HFFc6 (cell line): ENCODE results near the gene FRMD4A. TPM values are rescaled to one million over a fixed set of nuclear protein-coding genes. Genes with fewer than 3 reads are reported as not detected.

Source experiments
- DNase-seq: peaks from one replicate; pipeline ENCODE4 v3.0.0-alpha.2; 2018
- H3K27ac Mint-ChIP-seq: 2 replicates; pipeline ENCODE4 v1.8.0; 2020; ENCODE audit warnings: mild to moderate bottlenecking, mixed read lengths
- H3K27me3 Mint-ChIP-seq: 2 replicates; pipeline ENCODE4 v1.8.0; 2021; ENCODE audit warnings: mild to moderate bottlenecking, moderate library complexity, mixed read lengths; ENCODE audit not compliant: insufficient read depth
- H3K36me3 Mint-ChIP-seq: 2 replicates; pipeline ENCODE4 v1.8.0; 2021; ENCODE audit warnings: low read depth, mixed read lengths
- H3K4me1 Mint-ChIP-seq: 2 replicates; pipeline ENCODE4 v1.8.0; 2020; ENCODE audit warnings: low read depth, mixed read lengths
- H3K4me3 Mint-ChIP-seq: 2 replicates; pipeline ENCODE4 v1.8.0; 2020; ENCODE audit warnings: mild to moderate bottlenecking, moderate library complexity, mixed read lengths
- H3K9me3 Mint-ChIP-seq: 2 replicates; pipeline ENCODE4 v1.8.0; 2020; ENCODE audit warnings: mild to moderate bottlenecking, mixed read lengths
- long read RNA-seq: library from polyadenylated mRNA; unstranded; transcript quantifications from one replicate; pipeline ENCODE4 v2.0.0, GENCODE V29; 2019
- total RNA-seq, 6 experiments: library from RNA; stranded (reverse); fragmentation: NEBNext Ultra II Directional; extraction: Animal tissue kit (Norgen Biotek cat#: 25700); gene quantifications; 2 replicates in 1 of 6; 3 replicates in 5 of 6; pipeline ENCODE4 v1.2.3, GENCODE V29; 2021
- TF ChIP-seq, protein P1 (sequence below): fragments of 200-600 bp; sonication (generic); IDR thresholded peaks from 2 replicates; pipeline ENCODE4 v1.5.0; 2021; ENCODE audit warnings: antibody characterized with exemption, mild to moderate bottlenecking

The FRMD4A gene
- total RNA-seq, result 100 to 1,000 TPM in 2 of 6 experiments, 10 to 100 TPM in 4; 76.7 to 117 (median 92.3) TPM
- long read RNA-seq, transcript FRMD4A-209 (3 exons, 1,287 nt), result major isoform, 5 of 35 reads
- long read RNA-seq, partial matches to known transcripts, result 7 of 35 reads
- long read RNA-seq, other reads (novel, unspliced or antisense), result 22 of 35 reads

DNA sequence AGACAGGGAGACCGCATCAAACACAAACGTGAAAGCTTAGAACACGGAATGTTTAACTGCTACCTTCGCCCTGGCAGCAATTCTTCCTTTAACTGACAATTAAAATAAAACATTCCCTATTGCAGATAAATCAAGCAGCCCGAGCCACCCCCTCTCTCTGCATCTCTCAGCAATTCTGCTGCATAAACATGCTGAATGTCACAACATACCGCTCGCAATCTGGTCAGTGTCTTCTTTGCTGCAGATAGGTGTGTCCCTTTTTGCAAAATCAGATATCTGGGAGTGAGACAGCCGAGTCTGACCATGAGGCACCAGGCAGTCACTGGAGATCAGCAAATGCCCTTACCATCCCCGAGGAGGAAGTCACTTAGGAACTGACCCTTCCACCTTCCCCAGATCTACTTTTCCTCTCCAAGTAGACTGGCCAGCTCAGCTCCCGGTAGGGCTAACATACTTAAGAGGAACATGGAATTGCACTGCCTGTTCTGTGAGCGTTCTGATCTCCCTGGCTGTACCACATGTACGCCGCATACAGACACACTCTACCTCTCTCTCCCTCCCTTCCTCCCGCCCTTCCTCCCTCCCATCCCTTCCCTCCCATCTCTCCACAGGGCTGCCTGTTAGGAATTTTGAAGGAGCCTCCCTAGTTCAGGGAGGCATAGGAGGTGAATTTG is at the start of gene FRMD4A:
TSS of gene FRMD4A (minus strand) at position 537 of the 674 bp plus-strand sequence.
- Mint-ChIP-seq H3K27me3 (peaks cover 42% of the 10 kb centered on the region), H3K4me3 (no peak within 1 kb of the TSS), H3K36me3 (no peaks in the 10 kb centered on the region), H3K9me3 (no peaks in the 10 kb centered on the region), H3K27ac (no peak within 1 kb of the TSS), H3K4me1 (no peaks in the 10 kb centered on the region)
- no peak for DNase-seq
- TF ChIP-seq, protein P1, sequence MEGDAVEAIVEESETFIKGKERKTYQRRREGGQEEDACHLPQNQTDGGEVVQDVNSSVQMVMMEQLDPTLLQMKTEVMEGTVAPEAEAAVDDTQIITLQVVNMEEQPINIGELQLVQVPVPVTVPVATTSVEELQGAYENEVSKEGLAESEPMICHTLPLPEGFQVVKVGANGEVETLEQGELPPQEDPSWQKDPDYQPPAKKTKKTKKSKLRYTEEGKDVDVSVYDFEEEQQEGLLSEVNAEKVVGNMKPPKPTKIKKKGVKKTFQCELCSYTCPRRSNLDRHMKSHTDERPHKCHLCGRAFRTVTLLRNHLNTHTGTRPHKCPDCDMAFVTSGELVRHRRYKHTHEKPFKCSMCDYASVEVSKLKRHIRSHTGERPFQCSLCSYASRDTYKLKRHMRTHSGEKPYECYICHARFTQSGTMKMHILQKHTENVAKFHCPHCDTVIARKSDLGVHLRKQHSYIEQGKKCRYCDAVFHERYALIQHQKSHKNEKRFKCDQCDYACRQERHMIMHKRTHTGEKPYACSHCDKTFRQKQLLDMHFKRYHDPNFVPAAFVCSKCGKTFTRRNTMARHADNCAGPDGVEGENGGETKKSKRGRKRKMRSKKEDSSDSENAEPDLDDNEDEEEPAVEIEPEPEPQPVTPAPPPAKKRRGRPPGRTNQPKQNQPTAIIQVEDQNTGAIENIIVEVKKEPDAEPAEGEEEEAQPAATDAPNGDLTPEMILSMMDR, result no peak

DNA sequence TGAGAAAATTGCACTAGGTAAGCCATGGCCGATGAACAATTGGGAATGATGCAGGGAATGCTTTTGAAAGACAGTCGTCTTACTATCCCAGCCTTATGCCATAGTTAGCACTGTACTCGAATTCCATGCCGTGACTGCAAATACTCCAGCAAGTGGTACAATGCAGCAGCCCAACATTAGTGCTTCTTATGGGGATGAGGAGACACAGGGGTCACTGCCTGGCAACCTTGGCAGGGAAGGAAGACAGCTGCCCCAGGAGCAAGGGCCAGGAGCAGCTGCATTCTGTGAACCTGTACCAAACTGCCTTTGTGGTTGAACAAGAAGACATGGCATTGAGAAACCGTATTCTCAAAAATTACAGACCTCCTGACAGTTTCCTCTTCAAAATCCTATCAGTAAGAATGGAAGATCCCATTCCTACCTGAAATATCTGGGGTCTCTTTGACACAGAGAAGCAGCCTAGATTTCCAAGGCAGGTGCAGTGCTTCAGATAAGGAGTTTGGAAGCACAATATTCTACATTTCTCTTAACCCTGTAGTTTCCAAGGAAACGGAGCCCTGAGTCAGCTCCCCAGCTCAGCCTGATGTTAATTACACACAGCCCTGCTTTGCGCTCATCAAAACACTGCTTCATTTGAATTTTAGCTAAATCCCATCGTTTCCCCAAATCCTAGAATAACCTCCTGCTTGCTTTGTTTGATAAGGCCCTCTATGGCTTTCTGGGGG is 49.0 kb upstream of the FRMD4A start:
- Mint-ChIP-seq H3K27ac (no peak overlapping the region), H3K36me3 (no peaks in the 10 kb centered on the region), H3K27me3 (peaks cover 32% of the 10 kb centered on the region), H3K9me3 (no peaks in the 10 kb centered on the region), H3K4me3 (no peak overlapping the region), H3K4me1 (peaks cover 22% of the 10 kb centered on the region)
- TF ChIP-seq, protein P1, result no peak
- DNase-seq, result no peak

DNA sequence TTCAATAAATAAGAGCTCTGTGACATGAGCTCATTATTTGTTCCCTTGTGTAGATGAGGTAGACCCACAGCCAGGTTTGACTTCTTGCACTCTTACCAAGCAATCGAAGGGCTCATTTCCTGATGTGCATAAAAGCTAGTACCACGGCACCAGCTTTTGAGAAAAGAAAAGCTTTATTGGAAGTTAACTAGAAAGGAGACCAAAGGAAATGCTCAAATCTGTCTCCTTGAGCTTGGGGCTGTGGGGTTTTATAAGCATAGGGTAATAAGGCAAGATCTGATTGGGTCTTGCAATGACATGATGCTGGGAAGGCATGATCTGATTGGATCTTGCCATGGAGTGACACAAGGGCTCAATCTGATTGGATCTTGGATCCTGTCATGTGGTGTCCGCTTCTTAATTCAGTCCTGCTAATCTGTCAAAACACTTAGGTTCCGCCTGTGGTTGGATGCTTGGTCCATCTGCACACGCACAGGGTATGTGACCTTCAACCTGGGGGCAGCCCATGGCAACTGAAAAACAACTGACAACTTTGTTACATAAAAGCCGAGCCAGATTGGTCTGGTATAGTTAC is 47.8 kb upstream of the FRMD4A start:
- no peak overlapping the region for H3K27ac Mint-ChIP-seq
- no peak for DNase-seq
- peaks cover 31% of the 10 kb centered on the region for H3K27me3 Mint-ChIP-seq
- TF ChIP-seq, protein P1, result no peak
- H3K9me3 Mint-ChIP-seq, result no peaks in the 10 kb centered on the region
- no peaks in the 10 kb centered on the region for H3K36me3 Mint-ChIP-seq
- no peak overlapping the region for H3K4me3 Mint-ChIP-seq
- H3K4me1 Mint-ChIP-seq, result peaks cover 22% of the 10 kb centered on the region

DNA sequence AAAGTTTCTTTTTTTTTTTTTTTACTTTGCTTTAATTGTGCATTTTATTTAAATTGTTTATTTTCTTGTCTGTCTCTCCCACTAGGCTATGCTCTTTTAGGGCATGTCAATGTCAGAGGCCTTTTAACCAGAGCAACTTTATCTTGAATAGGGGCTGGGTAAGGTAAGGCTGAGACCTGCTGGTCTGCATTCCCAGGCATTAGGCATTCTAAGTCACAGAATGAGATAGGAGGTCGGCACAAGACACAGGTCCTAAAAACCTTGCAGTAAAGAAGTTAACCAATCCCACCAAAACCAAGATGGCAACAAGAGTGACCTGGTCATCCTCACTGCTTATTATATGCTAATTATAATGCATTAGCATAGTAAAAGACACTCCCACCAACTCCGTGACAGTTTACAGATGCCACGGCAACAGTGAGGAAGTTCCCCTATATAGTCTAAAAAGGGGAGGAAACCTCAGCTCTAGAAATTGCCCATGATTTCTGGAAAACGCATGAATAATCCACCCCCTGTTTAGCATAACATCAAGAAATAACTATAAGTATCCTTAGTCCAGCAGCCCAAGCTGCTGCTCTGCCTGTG is 47.0 kb upstream of the FRMD4A start:
- no peaks in the 10 kb centered on the region for H3K9me3 Mint-ChIP-seq
- DNase-seq, result no peak
- H3K36me3 Mint-ChIP-seq, result no peaks in the 10 kb centered on the region
- H3K4me1 Mint-ChIP-seq, result peaks cover 17% of the 10 kb centered on the region
- TF ChIP-seq, protein P1, result no peak
- H3K27ac Mint-ChIP-seq, result no peak overlapping the region
- no peak overlapping the region for H3K4me3 Mint-ChIP-seq
- H3K27me3 Mint-ChIP-seq, result peaks cover 32% of the 10 kb centered on the region

DNA sequence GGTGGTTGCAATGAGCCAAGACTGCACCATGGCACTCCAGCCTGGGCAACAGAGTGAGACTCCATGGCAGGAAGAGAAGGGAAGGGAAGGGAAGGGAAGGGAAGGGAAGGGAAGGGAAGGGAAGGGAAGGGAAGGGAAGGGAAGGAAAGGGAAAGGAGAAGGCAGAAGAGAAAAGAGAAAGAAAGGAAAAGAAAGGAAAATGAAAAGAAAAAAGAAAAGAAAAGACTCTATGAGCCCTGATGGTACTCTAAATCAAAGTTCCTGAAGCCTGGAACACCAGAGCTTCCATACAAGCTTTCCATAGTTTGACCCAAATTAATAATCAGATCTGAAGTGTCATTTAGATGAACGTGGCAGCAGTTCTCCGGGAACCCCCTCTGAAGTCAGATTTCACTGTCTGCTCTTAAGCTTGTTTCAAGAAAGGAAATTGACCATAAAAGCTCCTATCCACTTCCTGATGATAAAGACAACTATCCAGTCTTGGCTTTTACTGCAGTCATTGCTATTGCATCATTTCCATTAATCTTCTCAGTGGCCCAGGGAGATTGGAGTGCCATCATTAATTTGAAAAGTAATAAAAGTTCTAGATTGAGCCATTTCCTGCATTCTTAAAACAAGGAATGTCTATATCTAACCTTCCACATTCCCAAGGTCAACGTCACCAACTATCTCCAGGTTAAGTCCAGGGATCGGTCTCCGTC is 44.2 kb upstream of the FRMD4A start:
- no peaks in the 10 kb centered on the region for H3K9me3 Mint-ChIP-seq
- peak overlapping the region; percentile 73 for H3K27ac Mint-ChIP-seq
- peaks cover 40% of the 10 kb centered on the region for H3K27me3 Mint-ChIP-seq
- H3K4me1 Mint-ChIP-seq, result peaks cover 17% of the 10 kb centered on the region
- TF ChIP-seq, protein P1, result no peak
- peak overlapping the region; percentile 15; the same call in 1 of the 2 replicates for H3K4me3 Mint-ChIP-seq
- H3K36me3 Mint-ChIP-seq, result no peaks in the 10 kb centered on the region
- peak; percentile 37 for DNase-seq
